ENCODE measurements around the gene FKRP. TPM values are rescaled to one million over a fixed set of nuclear protein-coding genes. Genes with fewer than 3 reads are reported as not detected.

Gene FKRP
- total RNA-seq, 3 donors from 2014 or later (not counting 1 experiment from before 2014, with no cell fraction given), result 19.1 to 23.3 (median 19.8) TPM

- H3K36me3 ChIP-seq (ENCODE audit: control insufficient read depth, insufficient read depth, low read length), result peaks cover 13% of the 10 kb centered on the region
- H3K9me3 Mint-ChIP-seq, result no peaks in the 10 kb centered on the region
Measured at GRCh38 chr19:46742926-46743480, 2.9 kb upstream of the FKRP start.

GRCh38 chr19:46744005-46744691 is 1.7 kb upstream of the FKRP start:
- H3K36me3 Mint-ChIP-seq, result no peaks in the 10 kb centered on the region
- H3K27me3 Mint-ChIP-seq (ENCODE audit: low read depth in 2 of 2), result no peaks in the 10 kb centered on the region
- WGBS (ENCODE audit: insufficient coverage), result 94% methylated on average over 11 of the region's 12 CpGs
- H3K4me3 Mint-ChIP-seq, result peak overlapping the region; percentile 93
- Histone ChIP-seq H3K4me3 (ENCODE audit: low read length) (no peak overlapping the region), H3K36me3 (ENCODE audit: control insufficient read depth, insufficient read depth, low read length) (peaks cover 6% of the 10 kb centered on the region), H3K4me1 (ENCODE audit: control insufficient read depth, insufficient read depth, low read length) (peaks cover 33% of the 10 kb centered on the region), H3K27ac (ENCODE audit: low read length) (no peak overlapping the region), H3K27me3 (ENCODE audit: control insufficient read depth, insufficient read depth, low read length) (no peaks in the 10 kb centered on the region), H3K9me3 (ENCODE audit: control insufficient read depth, insufficient read depth, low read length) (no peaks in the 10 kb centered on the region)
- peak overlapping the region; percentile 70 to 88 for H3K27ac Mint-ChIP-seq
- ATAC-seq (no peak), DNase-seq (no peak)
- peaks cover 52 to 67% of the 10 kb centered on the region in 2 donors for H3K4me1 Mint-ChIP-seq
- H3K9me3 Mint-ChIP-seq, result no peaks in the 10 kb centered on the region
- no peak for TF ChIP-seq CTCF (IDR thresholded peaks at IDR 0.05)
- intact Hi-C loops (cut with micrococcal nuclease), result no loop called here

More at GRCh38 chr19:46742926-46743480, 2.9 kb upstream of the FKRP start:
- H3K36me3 Mint-ChIP-seq, result no peaks in the 10 kb centered on the region
- no peak overlapping the region for H3K27ac Mint-ChIP-seq
- Histone ChIP-seq H3K27me3 (ENCODE audit: control insufficient read depth, insufficient read depth, low read length) (no peaks in the 10 kb centered on the region), H3K9me3 (ENCODE audit: control insufficient read depth, insufficient read depth, low read length) (no peaks in the 10 kb centered on the region), H3K27ac (ENCODE audit: low read length) (no peak overlapping the region), H3K4me1 (ENCODE audit: control insufficient read depth, insufficient read depth, low read length) (peaks cover 33% of the 10 kb centered on the region), H3K4me3 (ENCODE audit: low read length) (no peak overlapping the region)
- no peak for ATAC-seq
- no peak for DNase-seq
- no peak for TF ChIP-seq CTCF (IDR thresholded peaks at IDR 0.05)
- H3K27me3 Mint-ChIP-seq (ENCODE audit: low read depth in 2 of 2), result no peaks in the 10 kb centered on the region
- peak overlapping the region; percentile 15 for H3K4me3 Mint-ChIP-seq
- H3K4me1 Mint-ChIP-seq, result peaks cover 45 to 61% of the 10 kb centered on the region in 2 donors
- 90% methylated on average over 2 of the region's 4 CpGs for WGBS (ENCODE audit: insufficient coverage)
- intact Hi-C loops (cut with micrococcal nuclease), result no loop called here

GRCh38 chr19:46745030-46745429 is 827 bp upstream of the FKRP start:
- Mint-ChIP-seq H3K4me1 (peaks cover 44 to 60% of the 10 kb centered on the region in 2 donors), H3K4me3 (peak overlapping the region; percentile 93), H3K36me3 (no peaks in the 10 kb centered on the region), H3K9me3 (no peaks in the 10 kb centered on the region), H3K27ac (peak overlapping the region; percentile 70 to 88), H3K27me3 (ENCODE audit: low read depth in 2 of 2) (no peaks in the 10 kb centered on the region)
- H3K4me1 ChIP-seq (ENCODE audit: control insufficient read depth, insufficient read depth, low read length), result peaks cover 30% of the 10 kb centered on the region
- DNase-seq, result no peak
- TF ChIP-seq CTCF (IDR thresholded peaks at IDR 0.05), result no peak
- WGBS (ENCODE audit: insufficient coverage), result 42% methylated on average over 8 of the region's 8 CpGs
- ATAC-seq, result no peak
- no peaks in the 10 kb centered on the region for H3K27me3 ChIP-seq (ENCODE audit: control insufficient read depth, insufficient read depth, low read length)
- peak overlapping the region; percentile 75 for H3K4me3 ChIP-seq (ENCODE audit: low read length)
- H3K9me3 ChIP-seq (ENCODE audit: control insufficient read depth, insufficient read depth, low read length), result no peaks in the 10 kb centered on the region
- no peak overlapping the region for H3K27ac ChIP-seq (ENCODE audit: low read length)
- peaks cover 2% of the 10 kb centered on the region for H3K36me3 ChIP-seq (ENCODE audit: control insufficient read depth, insufficient read depth, low read length)
- intact Hi-C loops (cut with micrococcal nuclease), result no loop called here
